PC-3 (cell line): Measurements from ENCODE around the gene ARPC4.

Experiments
- CTCF ChIP-seq: fragments of 300-600 bp; sonication (generic); conservative IDR thresholded peaks from 2 replicates; pipeline ENCODE4 v1.5.1; 2017; ENCODE audit warnings: antibody characterized with exemption, low read depth, mild to moderate bottlenecking, low read length
- EZH2 ChIP-seq: fragments of 300-600 bp; sonication (generic); IDR thresholded peaks from one replicate; pipeline ENCODE4 v1.6.1; 2017; ENCODE audit warnings: antibody characterized with exemption, mild to moderate bottlenecking, low read length; ENCODE audit not compliant: unreplicated experiment

GRCh38 chr3:9791790-9792404 is 985 bp upstream of the ARPC4 start:
- TF ChIP-seq EZH2, result no peak
- no peak for TF ChIP-seq CTCF
